ENCODE data around the gene EGLN2.
"Not testable (repeated sequence)": the region's sequence is repeated elsewhere in the genome, so short reads cannot be mapped to it uniquely, and the experiment has no call there.

The EGLN2 gene

GRCh38 chr19:40815223-40815622 is 16.2 kb downstream of the EGLN2 start:
- DNase-seq: no peak

- peak; percentile 53 for DNase-seq
These were observed 19.7 kb downstream of the EGLN2 start for GRCh38 chr19:40818480-40819399.

GRCh38 chr19:40819479-40820234 is 20.7 kb downstream of the EGLN2 start:
- DNase-seq: not testable (repeated sequence)

GRCh38 chr19:40822161-40822560 is 23.2 kb downstream of the EGLN2 start:
- no peak for DNase-seq

GRCh38 chr19:40822704-40823553 is 23.9 kb downstream of the EGLN2 start:
- DNase-seq: not testable (repeated sequence)

GRCh38 chr19:40824916-40825315 is 25.9 kb downstream of the EGLN2 start:
- DNase-seq: not testable (repeated sequence)

GRCh38 chr19:40825460-40826095 is 26.6 kb downstream of the EGLN2 start:
- DNase-seq: not testable (repeated sequence)

- not testable (repeated sequence) for DNase-seq
These were observed 27.3 kb downstream of the EGLN2 start for GRCh38 chr19:40826312-40826698.

GRCh38 chr19:40826699-40827385 is 27.9 kb downstream of the EGLN2 start:
- not testable (repeated sequence) for DNase-seq

GRCh38 chr19:40827386-40828247 is 28.6 kb downstream of the EGLN2 start:
- no peak for DNase-seq

GRCh38 chr19:40829205-40829604 is 30.2 kb downstream of the EGLN2 start:
- no peak for DNase-seq

GRCh38 chr19:40830741-40831140 is 31.8 kb downstream of the EGLN2 start:
- DNase-seq: not testable (repeated sequence)

- DNase-seq: no peak
These were observed 32.8 kb downstream of the EGLN2 start for GRCh38 chr19:40831502-40832430.

- DNase-seq: not testable (repeated sequence)
These were observed 33.4 kb downstream of the EGLN2 start for GRCh38 chr19:40832431-40832790.

GRCh38 chr19:40833728-40834533 is 34.9 kb downstream of the EGLN2 start:
- DNase-seq: not testable (repeated sequence)

GRCh38 chr19:40836754-40837429 is 37.9 kb downstream of the EGLN2 start:
- no peak for DNase-seq

- DNase-seq: not testable (repeated sequence)
These were observed 39.5 kb downstream of the EGLN2 start for GRCh38 chr19:40838477-40838876.

- DNase-seq: not testable (repeated sequence)
These were observed 43.0 kb downstream of the EGLN2 start for GRCh38 chr19:40842012-40842411.

Data from right kidney (tissue), 1 donor.